Measurements from ENCODE around the gene MYO7B.

Gene MYO7B

DNA sequence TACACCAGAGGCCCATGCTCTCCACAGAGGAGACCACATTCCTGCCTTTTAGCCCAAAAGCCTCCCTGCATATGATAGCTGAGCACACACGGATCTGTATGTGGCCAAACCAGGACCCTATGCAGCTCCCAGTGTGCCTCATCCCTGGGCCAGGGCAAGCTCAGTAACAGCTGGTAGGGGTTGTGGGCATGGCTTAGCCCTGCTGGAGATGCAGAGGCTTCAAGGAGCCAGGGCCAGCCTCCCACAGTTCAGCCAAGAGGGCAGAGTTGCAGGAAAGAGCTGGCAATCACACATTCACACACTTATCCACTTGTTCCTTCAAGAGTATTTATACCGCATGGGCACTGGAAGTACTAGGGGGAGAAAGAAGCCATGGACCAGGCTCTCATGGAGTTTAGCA, 141.4 kb downstream of the MYO7B start:
- no peak for ATAC-seq
- TF ChIP-seq BACH2 (CRISPR knock-in tag; IDR thresholded peaks at IDR 0.05; ENCODE audit: borderline replicate concordance) = no peak
- no peak for TF ChIP-seq ZC3H10 (CRISPR knock-in tag; IDR thresholded peaks at IDR 0.05)
- no peak for TF ChIP-seq SNAI2 (CRISPR knock-in tag; IDR thresholded peaks at IDR 0.05)
- TF ChIP-seq, protein P1, sequence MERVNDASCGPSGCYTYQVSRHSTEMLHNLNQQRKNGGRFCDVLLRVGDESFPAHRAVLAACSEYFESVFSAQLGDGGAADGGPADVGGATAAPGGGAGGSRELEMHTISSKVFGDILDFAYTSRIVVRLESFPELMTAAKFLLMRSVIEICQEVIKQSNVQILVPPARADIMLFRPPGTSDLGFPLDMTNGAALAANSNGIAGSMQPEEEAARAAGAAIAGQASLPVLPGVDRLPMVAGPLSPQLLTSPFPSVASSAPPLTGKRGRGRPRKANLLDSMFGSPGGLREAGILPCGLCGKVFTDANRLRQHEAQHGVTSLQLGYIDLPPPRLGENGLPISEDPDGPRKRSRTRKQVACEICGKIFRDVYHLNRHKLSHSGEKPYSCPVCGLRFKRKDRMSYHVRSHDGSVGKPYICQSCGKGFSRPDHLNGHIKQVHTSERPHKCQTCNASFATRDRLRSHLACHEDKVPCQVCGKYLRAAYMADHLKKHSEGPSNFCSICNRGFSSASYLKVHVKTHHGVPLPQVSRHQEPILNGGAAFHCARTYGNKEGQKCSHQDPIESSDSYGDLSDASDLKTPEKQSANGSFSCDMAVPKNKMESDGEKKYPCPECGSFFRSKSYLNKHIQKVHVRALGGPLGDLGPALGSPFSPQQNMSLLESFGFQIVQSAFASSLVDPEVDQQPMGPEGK (CRISPR knock-in tag; IDR thresholded peaks at IDR 0.05; ENCODE audit: borderline replicate concordance) = no peak
- no peak for TF ChIP-seq TCF4 (CRISPR knock-in tag; IDR thresholded peaks at IDR 0.05; ENCODE audit: borderline replicate concordance)
- no peak for TF ChIP-seq ARNTL (CRISPR knock-in tag; IDR thresholded peaks at IDR 0.05; ENCODE audit: borderline replicate concordance, low read depth)
- no peak for TF ChIP-seq TOX (CRISPR knock-in tag; IDR thresholded peaks at IDR 0.05; ENCODE audit: borderline replicate concordance)
- TF ChIP-seq OSR1 (CRISPR knock-in tag; IDR thresholded peaks at IDR 0.05) = no peak
- no peak for TF ChIP-seq PPARA (CRISPR knock-in tag; IDR thresholded peaks at IDR 0.05; ENCODE audit: borderline replicate concordance)

DNA sequence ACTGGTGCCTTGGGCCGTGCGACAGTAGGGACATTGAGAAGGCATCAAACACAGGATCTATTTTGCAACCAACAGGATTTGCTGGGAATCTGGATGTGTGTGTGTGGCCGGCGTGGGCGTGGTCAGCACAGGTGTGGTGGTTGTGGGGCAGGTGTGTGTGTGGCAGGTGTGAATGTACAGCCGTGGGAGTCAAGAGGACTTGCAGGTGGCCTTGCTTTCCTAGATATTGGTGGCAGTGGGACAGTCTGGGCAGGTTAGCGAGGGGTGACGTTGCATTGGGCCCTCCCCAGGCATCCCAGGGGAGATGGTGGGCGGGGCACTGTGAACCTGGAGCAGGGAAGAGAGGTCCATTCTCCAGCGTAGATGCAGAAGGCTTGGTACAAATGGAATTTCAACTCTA, 143.0 kb downstream of the MYO7B start:
- ATAC-seq = no peak
- no peak for TF ChIP-seq ZNF70 (CRISPR knock-in tag; IDR thresholded peaks at IDR 0.05)
- TF ChIP-seq GLIS3 (CRISPR knock-in tag; IDR thresholded peaks at IDR 0.05) = no peak
- no peak for TF ChIP-seq OSR1 (CRISPR knock-in tag; IDR thresholded peaks at IDR 0.05)

DNA sequence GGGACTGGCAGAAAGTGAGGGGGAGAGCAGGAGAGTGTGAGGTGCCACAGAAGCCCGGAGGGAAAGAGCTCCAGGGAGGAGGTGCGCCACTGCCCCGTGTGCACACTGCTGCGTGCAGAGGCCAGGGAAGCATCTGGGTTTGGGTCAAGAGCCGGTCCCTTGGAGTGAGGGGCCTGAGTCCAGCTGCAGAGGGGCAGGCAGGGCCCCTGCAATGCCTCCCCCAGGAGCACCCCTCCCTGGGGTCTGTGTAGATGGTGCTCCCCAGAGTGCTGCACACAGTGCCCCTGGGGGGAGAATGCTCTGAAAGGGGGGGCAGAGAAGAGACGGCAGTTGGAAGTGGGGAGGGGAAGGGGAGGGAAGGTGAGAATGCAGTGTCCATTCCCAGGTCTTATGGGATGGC, 143.5 kb downstream of the MYO7B start:
- no peak for ATAC-seq
- TF ChIP-seq, protein P2, sequence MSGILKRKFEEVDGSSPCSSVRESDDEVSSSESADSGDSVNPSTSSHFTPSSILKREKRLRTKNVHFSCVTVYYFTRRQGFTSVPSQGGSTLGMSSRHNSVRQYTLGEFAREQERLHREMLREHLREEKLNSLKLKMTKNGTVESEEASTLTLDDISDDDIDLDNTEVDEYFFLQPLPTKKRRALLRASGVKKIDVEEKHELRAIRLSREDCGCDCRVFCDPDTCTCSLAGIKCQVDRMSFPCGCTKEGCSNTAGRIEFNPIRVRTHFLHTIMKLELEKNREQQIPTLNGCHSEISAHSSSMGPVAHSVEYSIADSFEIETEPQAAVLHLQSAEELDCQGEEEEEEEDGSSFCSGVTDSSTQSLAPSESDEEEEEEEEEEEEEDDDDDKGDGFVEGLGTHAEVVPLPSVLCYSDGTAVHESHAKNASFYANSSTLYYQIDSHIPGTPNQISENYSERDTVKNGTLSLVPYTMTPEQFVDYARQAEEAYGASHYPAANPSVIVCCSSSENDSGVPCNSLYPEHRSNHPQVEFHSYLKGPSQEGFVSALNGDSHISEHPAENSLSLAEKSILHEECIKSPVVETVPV (CRISPR knock-in tag; IDR thresholded peaks at IDR 0.05) = no peak
- TF ChIP-seq TCF4 (CRISPR knock-in tag; IDR thresholded peaks at IDR 0.05; ENCODE audit: borderline replicate concordance) (no peak), ZNF70 (CRISPR knock-in tag; IDR thresholded peaks at IDR 0.05) (no peak), ZFP3 (CRISPR knock-in tag; IDR thresholded peaks at IDR 0.05) (no peak), ZNF565 (CRISPR knock-in tag; conservative IDR thresholded peaks at IDR 0.05; ENCODE audit: low read depth) (no peak), PPARA (CRISPR knock-in tag; IDR thresholded peaks at IDR 0.05; ENCODE audit: borderline replicate concordance) (no peak)

DNA sequence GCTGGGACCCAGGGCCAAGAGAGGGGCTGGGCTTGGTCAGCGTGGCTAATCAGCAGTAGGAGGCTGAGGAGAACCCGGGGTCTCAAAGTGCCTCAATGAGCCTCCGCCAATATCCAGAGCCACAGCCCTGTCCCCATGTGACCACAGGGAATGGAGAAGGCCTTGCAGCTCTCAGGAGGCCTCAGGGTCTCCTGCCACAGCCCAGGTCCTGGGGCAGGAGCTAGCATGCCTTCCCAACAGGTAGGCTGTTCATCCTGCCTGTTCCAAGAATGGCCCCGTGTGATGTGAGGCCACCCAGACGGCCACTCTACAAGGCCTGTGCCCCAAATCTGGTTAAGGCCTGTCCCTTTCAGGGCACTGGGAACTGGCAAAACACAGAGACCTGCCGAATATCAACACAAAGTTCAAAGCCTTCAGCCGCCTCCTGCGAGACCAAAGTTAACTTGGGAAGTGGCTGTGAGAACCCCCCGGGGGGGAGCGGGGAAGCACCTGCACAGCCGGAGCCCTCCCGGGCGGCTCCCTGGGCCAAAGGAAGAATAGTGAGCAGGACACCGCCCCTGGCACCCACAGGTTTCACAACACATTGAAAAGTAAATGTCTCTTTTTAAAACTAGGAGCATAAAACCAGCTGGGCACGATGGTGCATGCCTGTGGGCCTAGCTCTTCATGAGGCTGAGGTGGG, 144.3 kb downstream of the MYO7B start:
- ATAC-seq = no peak
- no peak for TF ChIP-seq ZNF70 (CRISPR knock-in tag; IDR thresholded peaks at IDR 0.05)
- TF ChIP-seq ZC3H10 (CRISPR knock-in tag; IDR thresholded peaks at IDR 0.05) = no peak
- TF ChIP-seq RARB (CRISPR knock-in tag; IDR thresholded peaks at IDR 0.05) = no peak
- TF ChIP-seq TOX (CRISPR knock-in tag; IDR thresholded peaks at IDR 0.05; ENCODE audit: borderline replicate concordance) = no peak
- TF ChIP-seq GLIS3 (CRISPR knock-in tag; IDR thresholded peaks at IDR 0.05) = no peak
- TF ChIP-seq, protein P3, sequence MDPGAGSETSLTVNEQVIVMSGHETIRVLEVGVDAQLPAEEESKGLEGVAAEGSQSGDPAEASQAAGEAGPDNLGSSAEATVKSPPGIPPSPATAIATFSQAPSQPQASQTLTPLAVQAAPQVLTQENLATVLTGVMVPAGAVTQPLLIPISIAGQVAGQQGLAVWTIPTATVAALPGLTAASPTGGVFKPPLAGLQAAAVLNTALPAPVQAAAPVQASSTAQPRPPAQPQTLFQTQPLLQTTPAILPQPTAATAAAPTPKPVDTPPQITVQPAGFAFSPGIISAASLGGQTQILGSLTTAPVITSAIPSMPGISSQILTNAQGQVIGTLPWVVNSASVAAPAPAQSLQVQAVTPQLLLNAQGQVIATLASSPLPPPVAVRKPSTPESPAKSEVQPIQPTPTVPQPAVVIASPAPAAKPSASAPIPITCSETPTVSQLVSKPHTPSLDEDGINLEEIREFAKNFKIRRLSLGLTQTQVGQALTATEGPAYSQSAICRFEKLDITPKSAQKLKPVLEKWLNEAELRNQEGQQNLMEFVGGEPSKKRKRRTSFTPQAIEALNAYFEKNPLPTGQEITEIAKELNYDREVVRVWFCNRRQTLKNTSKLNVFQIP (CRISPR knock-in tag; IDR thresholded peaks at IDR 0.05; ENCODE audit: borderline replicate concordance, low read depth) = no peak
- TF ChIP-seq ZNF8 (CRISPR knock-in tag; IDR thresholded peaks at IDR 0.05) = no peak
- no peak for TF ChIP-seq CSDC2 (CRISPR knock-in tag; IDR thresholded peaks at IDR 0.05)
- TF ChIP-seq TCF4 (CRISPR knock-in tag; IDR thresholded peaks at IDR 0.05; ENCODE audit: borderline replicate concordance) = no peak
- no peak for TF ChIP-seq OSR1 (CRISPR knock-in tag; IDR thresholded peaks at IDR 0.05)
- TF ChIP-seq, protein P4, sequence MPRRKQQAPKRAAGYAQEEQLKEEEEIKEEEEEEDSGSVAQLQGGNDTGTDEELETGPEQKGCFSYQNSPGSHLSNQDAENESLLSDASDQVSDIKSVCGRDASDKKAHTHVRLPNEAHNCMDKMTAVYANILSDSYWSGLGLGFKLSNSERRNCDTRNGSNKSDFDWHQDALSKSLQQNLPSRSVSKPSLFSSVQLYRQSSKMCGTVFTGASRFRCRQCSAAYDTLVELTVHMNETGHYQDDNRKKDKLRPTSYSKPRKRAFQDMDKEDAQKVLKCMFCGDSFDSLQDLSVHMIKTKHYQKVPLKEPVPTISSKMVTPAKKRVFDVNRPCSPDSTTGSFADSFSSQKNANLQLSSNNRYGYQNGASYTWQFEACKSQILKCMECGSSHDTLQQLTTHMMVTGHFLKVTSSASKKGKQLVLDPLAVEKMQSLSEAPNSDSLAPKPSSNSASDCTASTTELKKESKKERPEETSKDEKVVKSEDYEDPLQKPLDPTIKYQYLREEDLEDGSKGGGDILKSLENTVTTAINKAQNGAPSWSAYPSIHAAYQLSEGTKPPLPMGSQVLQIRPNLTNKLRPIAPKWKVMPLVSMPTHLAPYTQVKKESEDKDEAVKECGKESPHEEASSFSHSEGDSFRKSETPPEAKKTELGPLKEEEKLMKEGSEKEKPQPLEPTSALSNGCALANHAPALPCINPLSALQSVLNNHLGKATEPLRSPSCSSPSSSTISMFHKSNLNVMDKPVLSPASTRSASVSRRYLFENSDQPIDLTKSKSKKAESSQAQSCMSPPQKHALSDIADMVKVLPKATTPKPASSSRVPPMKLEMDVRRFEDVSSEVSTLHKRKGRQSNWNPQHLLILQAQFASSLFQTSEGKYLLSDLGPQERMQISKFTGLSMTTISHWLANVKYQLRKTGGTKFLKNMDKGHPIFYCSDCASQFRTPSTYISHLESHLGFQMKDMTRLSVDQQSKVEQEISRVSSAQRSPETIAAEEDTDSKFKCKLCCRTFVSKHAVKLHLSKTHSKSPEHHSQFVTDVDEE (CRISPR knock-in tag; IDR thresholded peaks at IDR 0.05) = no peak
- TF ChIP-seq, protein P1 (CRISPR knock-in tag; IDR thresholded peaks at IDR 0.05; ENCODE audit: borderline replicate concordance) = no peak
- TF ChIP-seq PPARA (CRISPR knock-in tag; IDR thresholded peaks at IDR 0.05; ENCODE audit: borderline replicate concordance) = no peak
- TF ChIP-seq, protein P5, sequence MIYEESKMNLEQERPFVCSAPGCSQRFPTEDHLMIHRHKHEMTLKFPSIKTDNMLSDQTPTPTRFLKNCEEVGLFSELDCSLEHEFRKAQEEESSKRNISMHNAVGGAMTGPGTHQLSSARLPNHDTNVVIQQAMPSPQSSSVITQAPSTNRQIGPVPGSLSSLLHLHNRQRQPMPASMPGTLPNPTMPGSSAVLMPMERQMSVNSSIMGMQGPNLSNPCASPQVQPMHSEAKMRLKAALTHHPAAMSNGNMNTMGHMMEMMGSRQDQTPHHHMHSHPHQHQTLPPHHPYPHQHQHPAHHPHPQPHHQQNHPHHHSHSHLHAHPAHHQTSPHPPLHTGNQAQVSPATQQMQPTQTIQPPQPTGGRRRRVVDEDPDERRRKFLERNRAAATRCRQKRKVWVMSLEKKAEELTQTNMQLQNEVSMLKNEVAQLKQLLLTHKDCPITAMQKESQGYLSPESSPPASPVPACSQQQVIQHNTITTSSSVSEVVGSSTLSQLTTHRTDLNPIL (CRISPR knock-in tag; IDR thresholded peaks at IDR 0.05; ENCODE audit: low read depth) = no peak

All from SK-N-SH treated with all-trans-retinoic acid at 6 μM for 48 hours (cell line).